ENCODE measurements around the gene PCDHB9. TPM values are rescaled to one million over a fixed set of nuclear protein-coding genes. Genes with fewer than 3 reads are reported as not detected.
"Not testable (repeated sequence)": the region's sequence is repeated elsewhere in the genome, so short reads cannot be mapped to it uniquely, and the experiment has no call there.

Gene PCDHB9
- total RNA-seq, 1 experiment from 2014 or later: 0.07 TPM

DNA sequence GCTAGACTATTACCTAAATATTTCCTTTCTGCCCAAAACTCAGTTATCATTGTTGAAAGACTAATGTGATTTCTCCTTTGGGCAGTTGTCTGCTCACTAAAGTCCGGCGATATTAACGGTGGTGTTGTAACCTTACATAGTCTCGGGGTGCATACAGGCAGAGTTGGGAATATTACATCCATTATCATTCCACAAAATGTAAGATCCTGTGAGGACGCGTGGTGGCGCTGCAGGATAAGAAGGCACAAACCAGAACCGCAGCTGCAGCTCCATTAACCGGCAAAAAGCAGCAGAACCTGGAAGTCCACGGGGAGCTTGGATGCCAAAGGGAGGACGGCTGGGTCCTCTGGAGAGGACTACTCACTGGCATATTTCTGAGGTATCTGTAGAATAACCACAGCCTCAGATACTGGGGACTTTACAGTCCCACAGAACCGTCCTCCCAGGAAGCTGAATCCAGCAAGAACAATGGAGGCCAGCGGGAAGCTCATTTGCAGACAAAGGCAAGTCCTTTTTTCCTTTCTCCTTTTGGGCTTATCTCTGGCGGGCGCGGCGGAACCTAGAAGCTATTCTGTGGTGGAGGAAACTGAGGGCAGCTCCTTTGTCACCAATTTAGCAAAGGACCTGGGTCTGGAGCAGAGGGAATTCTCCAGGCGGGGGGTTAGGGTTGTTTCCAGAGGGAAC is 26.8 kb downstream of the PCDHB9 start, which contains the start of gene PCDHB13:
Gene PCDHB13 (plus strand): TSS at position 264 of the 684 bp plus-strand sequence. CDS start 205 bp downstream, at position 469.
- H3K4me3 ChIP-seq (replicated peaks in 1 of 2; ENCODE audit: low read depth in 1 of 2, low read length in 2 of 2); H3K27me3 ChIP-seq (ENCODE audit: insufficient read depth, low read length); H4K20me1 ChIP-seq (ENCODE audit: insufficient read depth); H2AFZ ChIP-seq (ENCODE audit: low read depth, low read length, poor library complexity, severe bottlenecking); H3K4me2 ChIP-seq (ENCODE audit: low read length); intact Hi-C loops (cut with micrococcal nuclease); BruUV-seq (replicated peaks); RAD21 ChIA-PET (ENCODE audit: low non-redundant PET in 1 of 2, low total read pairs in 2 of 2, uncharacterized antibody in 2 of 2, unreplicated experiment in 2 of 2); CTCF ChIA-PET; H3K9ac ChIP-seq (ENCODE audit: low read length); H3K79me2 ChIP-seq (ENCODE audit: insufficient read depth, low read length); H3K36me3 ChIP-seq (ENCODE audit: control insufficient read depth in 1 of 2, insufficient read depth in 2 of 2, low read length in 2 of 2); H3K27ac ChIP-seq (ENCODE audit: low read depth, low read length); POLR2A ChIA-PET; H3K9me2 ChIP-seq (ENCODE audit: insufficient read depth); H3K4me1 ChIP-seq (ENCODE audit: control insufficient read depth in 1 of 2, insufficient read depth in 2 of 2, low read length in 2 of 2); H3K9me3 ChIP-seq (ENCODE audit: control insufficient read depth in 1 of 2, insufficient read depth in 1 of 2, low read depth in 1 of 2, low read length in 2 of 2): not testable (repeated sequence)
- TF ChIP-seq RAD21 (IDR thresholded peaks at IDR 0.05; ENCODE audit: low read depth): peak; percentile 48
- TF ChIP-seq, protein P1, sequence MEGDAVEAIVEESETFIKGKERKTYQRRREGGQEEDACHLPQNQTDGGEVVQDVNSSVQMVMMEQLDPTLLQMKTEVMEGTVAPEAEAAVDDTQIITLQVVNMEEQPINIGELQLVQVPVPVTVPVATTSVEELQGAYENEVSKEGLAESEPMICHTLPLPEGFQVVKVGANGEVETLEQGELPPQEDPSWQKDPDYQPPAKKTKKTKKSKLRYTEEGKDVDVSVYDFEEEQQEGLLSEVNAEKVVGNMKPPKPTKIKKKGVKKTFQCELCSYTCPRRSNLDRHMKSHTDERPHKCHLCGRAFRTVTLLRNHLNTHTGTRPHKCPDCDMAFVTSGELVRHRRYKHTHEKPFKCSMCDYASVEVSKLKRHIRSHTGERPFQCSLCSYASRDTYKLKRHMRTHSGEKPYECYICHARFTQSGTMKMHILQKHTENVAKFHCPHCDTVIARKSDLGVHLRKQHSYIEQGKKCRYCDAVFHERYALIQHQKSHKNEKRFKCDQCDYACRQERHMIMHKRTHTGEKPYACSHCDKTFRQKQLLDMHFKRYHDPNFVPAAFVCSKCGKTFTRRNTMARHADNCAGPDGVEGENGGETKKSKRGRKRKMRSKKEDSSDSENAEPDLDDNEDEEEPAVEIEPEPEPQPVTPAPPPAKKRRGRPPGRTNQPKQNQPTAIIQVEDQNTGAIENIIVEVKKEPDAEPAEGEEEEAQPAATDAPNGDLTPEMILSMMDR (IDR thresholded peaks at IDR 0.05 in 2 of 3, conservative IDR thresholded peaks at IDR 0.05 in 1 of 3; ENCODE audit: borderline replicate concordance in 1 of 3, insufficient read depth in 1 of 3, low read depth in 2 of 3, low read length in 2 of 3): peak; percentile 15 to 37 (median 23); a peak in 4 of 6 replicates
- ATAC-seq: peak; percentile 65
- peak; percentile 13 for DNase-seq (ENCODE audit: low read depth, low spot score)

DNA sequence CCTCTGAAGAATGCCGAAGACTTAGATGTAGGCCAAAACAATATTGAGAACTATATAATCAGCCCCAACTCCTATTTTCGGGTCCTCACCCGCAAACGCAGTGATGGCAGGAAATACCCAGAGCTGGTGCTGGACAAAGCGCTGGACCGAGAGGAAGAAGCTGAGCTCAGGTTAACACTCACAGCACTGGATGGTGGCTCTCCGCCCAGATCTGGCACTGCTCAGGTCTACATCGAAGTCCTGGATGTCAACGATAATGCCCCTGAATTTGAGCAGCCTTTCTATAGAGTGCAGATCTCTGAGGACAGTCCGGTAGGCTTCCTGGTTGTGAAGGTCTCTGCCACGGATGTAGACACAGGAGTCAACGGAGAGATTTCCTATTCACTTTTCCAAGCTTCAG is 27.6 kb downstream of the PCDHB9 start:
- H3K27ac ChIP-seq (ENCODE audit: low read depth, low read length); H3K4me1 ChIP-seq (ENCODE audit: control insufficient read depth in 1 of 2, insufficient read depth in 2 of 2, low read length in 2 of 2); CTCF ChIA-PET; H3K9ac ChIP-seq (ENCODE audit: low read length); DNase-seq (ENCODE audit: low read depth, low spot score); H3K4me3 ChIP-seq (replicated peaks in 1 of 2; ENCODE audit: low read depth in 1 of 2, low read length in 2 of 2); H3K27me3 ChIP-seq (ENCODE audit: insufficient read depth, low read length); H3K36me3 ChIP-seq (ENCODE audit: control insufficient read depth in 1 of 2, insufficient read depth in 2 of 2, low read length in 2 of 2); H3K9me3 ChIP-seq (ENCODE audit: control insufficient read depth in 1 of 2, insufficient read depth in 1 of 2, low read depth in 1 of 2, low read length in 2 of 2); H2AFZ ChIP-seq (ENCODE audit: low read depth, low read length, poor library complexity, severe bottlenecking); H3K4me2 ChIP-seq (ENCODE audit: low read length); POLR2A ChIA-PET; BruUV-seq (replicated peaks); intact Hi-C loops (cut with micrococcal nuclease); H4K20me1 ChIP-seq (ENCODE audit: insufficient read depth); H3K9me2 ChIP-seq (ENCODE audit: insufficient read depth); RAD21 ChIA-PET (ENCODE audit: low non-redundant PET in 1 of 2, low total read pairs in 2 of 2, uncharacterized antibody in 2 of 2, unreplicated experiment in 2 of 2); H3K79me2 ChIP-seq (ENCODE audit: insufficient read depth, low read length); ATAC-seq: not testable (repeated sequence)

DNA sequence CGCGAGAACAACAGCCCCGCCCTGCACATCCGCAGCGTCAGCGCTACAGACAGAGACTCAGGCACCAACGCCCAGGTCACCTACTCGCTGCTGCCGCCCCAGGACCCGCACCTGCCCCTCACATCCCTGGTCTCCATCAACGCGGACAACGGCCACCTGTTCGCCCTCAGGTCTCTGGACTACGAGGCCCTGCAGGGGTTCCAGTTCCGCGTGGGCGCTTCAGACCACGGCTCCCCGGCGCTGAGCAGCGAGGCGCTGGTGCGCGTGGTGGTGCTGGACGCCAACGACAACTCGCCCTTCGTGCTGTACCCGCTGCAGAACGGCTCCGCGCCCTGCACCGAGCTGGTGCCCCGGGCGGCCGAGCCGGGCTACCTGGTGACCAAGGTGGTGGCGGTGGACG is 28.5 kb downstream of the PCDHB9 start:
- H3K27me3 ChIP-seq (ENCODE audit: insufficient read depth, low read length); RAD21 ChIA-PET (ENCODE audit: low non-redundant PET in 1 of 2, low total read pairs in 2 of 2, uncharacterized antibody in 2 of 2, unreplicated experiment in 2 of 2); H3K27ac ChIP-seq (ENCODE audit: low read depth, low read length); H3K9ac ChIP-seq (ENCODE audit: low read length); H3K4me3 ChIP-seq (replicated peaks in 1 of 2; ENCODE audit: low read depth in 1 of 2, low read length in 2 of 2); H3K9me2 ChIP-seq (ENCODE audit: insufficient read depth); H4K20me1 ChIP-seq (ENCODE audit: insufficient read depth); H3K79me2 ChIP-seq (ENCODE audit: insufficient read depth, low read length); H3K4me1 ChIP-seq (ENCODE audit: control insufficient read depth in 1 of 2, insufficient read depth in 2 of 2, low read length in 2 of 2); H3K4me2 ChIP-seq (ENCODE audit: low read length); H3K9me3 ChIP-seq (ENCODE audit: control insufficient read depth in 1 of 2, insufficient read depth in 1 of 2, low read depth in 1 of 2, low read length in 2 of 2); ATAC-seq; H2AFZ ChIP-seq (ENCODE audit: low read depth, low read length, poor library complexity, severe bottlenecking); H3K36me3 ChIP-seq (ENCODE audit: control insufficient read depth in 1 of 2, insufficient read depth in 2 of 2, low read length in 2 of 2); CTCF ChIA-PET; intact Hi-C loops (cut with micrococcal nuclease); POLR2A ChIA-PET; BruUV-seq (replicated peaks); DNase-seq (ENCODE audit: low read depth, low spot score): not testable (repeated sequence)

DNA sequence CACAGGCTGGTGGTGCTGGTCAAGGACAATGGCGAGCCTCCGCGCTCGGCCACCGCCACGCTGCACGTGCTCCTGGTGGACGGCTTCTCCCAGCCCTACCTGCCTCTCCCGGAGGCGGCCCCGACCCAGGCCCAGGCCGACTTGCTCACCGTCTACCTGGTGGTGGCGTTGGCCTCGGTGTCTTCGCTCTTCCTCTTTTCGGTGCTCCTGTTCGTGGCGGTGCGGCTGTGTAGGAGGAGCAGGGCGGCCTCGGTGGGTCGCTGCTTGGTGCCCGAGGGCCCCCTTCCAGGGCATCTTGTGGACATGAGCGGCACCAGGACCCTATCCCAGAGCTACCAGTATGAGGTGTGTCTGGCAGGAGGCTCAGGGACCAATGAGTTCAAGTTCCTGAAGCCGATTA is 29.1 kb downstream of the PCDHB9 start:
- ATAC-seq; intact Hi-C loops (cut with micrococcal nuclease); POLR2A ChIA-PET; BruUV-seq (replicated peaks); RAD21 ChIA-PET (ENCODE audit: low non-redundant PET in 1 of 2, low total read pairs in 2 of 2, uncharacterized antibody in 2 of 2, unreplicated experiment in 2 of 2); H3K79me2 ChIP-seq (ENCODE audit: insufficient read depth, low read length); H3K36me3 ChIP-seq (ENCODE audit: control insufficient read depth in 1 of 2, insufficient read depth in 2 of 2, low read length in 2 of 2); CTCF ChIA-PET; H3K27ac ChIP-seq (ENCODE audit: low read depth, low read length); H3K9ac ChIP-seq (ENCODE audit: low read length); H3K4me1 ChIP-seq (ENCODE audit: control insufficient read depth in 1 of 2, insufficient read depth in 2 of 2, low read length in 2 of 2); H3K27me3 ChIP-seq (ENCODE audit: insufficient read depth, low read length); H3K9me3 ChIP-seq (ENCODE audit: control insufficient read depth in 1 of 2, insufficient read depth in 1 of 2, low read depth in 1 of 2, low read length in 2 of 2); H2AFZ ChIP-seq (ENCODE audit: low read depth, low read length, poor library complexity, severe bottlenecking); H3K9me2 ChIP-seq (ENCODE audit: insufficient read depth); H4K20me1 ChIP-seq (ENCODE audit: insufficient read depth); H3K4me2 ChIP-seq (ENCODE audit: low read length); DNase-seq (ENCODE audit: low read depth, low spot score); H3K4me3 ChIP-seq (replicated peaks in 1 of 2; ENCODE audit: low read depth in 1 of 2, low read length in 2 of 2): not testable (repeated sequence)
